Tibial artery (tissue), 4 donors: Measurements from ENCODE around the gene GTPBP6.

ENCODE experiments used
- DNase-seq, 2 donors: peaks; one replicate each; pipeline ENCODE4 v3.0.0-alpha.2; 2019
- H3K27ac ChIP-seq, 2 donors: fragments of 200-600 bp; sonication (generic) in 1 of 2; 1 replicate in 1 of 2; 2 replicates in 1 of 2; pipeline ENCODE4 v1.5.1; 2018 to 2019; ENCODE audit warnings: mild to moderate bottlenecking in 1 of 2
- H3K27me3 ChIP-seq, 2 donors: fragments of 200-600 bp; sonication (generic) in 1 of 2; one replicate each; pipeline versions ENCODE4 v1.5.1 to v1.6.0; 2016 to 2019
- H3K36me3 ChIP-seq, 3 donors: fragments of 200-600 bp; sonication (generic) in 2 of 3; one replicate each; pipeline ENCODE4 v1.5.1; 2016 to 2019; ENCODE audit warnings: mild to moderate bottlenecking in 2 of 3
- H3K4me1 ChIP-seq, 4 donors: fragments of 200-600 bp; sonication (generic) in 2 of 4; 1 replicate in 3 of 4; 2 replicates in 1 of 4; pipeline ENCODE4 v1.5.1; 2016 to 2019
- H3K4me3 ChIP-seq, 2 donors: fragments of 200-600 bp; sonication (generic) in 1 of 2; 1 replicate in 1 of 2; 2 replicates in 1 of 2; pipeline ENCODE4 v1.5.1; 2018 to 2019; ENCODE audit warnings: mild to moderate bottlenecking in 2 of 2
- H3K9me3 ChIP-seq, 3 donors: fragments of 200-600 bp; sonication (generic) in 1 of 3; one replicate each; pipeline ENCODE4 v1.5.1; 2016 to 2019
- intact Hi-C: fragments of 100-400 bp; cut with DNase I; formaldehyde crosslinking; loops from one replicate; pipeline ENCODE4 v1.15.0; 2023; ENCODE audit warnings: low total_unique reads
- TF ChIP-seq, protein P1 (sequence below), 2 experiments: fragments of 200-600 bp in 1 of 2; fragments of 450-650 bp in 1 of 2; IDR thresholded peaks; one replicate each; pipeline ENCODE4 v1.5.1; 2017 to 2019; ENCODE audit warnings: antibody characterized with exemption in 2 of 2, mild to moderate bottlenecking in 1 of 2, moderate library complexity in 1 of 2

The GTPBP6 gene

DNA sequence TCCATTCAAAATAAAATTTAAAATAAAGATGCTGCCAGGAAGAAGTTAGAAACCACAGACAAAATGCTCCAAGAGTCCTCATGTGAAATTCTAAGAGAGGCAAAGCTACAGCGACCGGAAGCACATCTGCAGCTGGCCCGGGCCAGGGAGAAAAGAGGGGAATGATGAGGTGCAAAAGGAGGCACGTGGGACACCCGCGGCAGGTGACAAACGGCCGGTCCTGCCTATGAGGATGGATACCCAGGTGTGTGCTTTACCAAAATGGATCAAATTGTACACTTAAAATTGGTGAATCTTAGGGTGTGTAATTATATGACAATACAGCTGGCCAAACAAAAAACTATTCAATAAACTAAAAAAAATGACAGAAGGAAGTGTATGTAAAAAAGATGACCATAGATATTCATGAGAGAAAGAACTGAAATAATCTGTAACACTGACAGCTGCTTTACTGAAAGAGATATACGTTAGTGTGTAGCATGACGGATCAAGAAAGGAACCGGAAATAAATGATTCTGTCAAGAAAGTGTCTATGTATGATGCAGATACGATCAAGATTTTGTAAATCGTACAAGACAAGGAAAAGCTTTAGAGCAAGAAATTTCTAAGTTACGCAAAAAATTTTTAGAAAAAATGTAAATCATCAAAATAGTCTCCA, 38.6 kb upstream of the GTPBP6 start:
- intact Hi-C loops: no loop called here
- H3K4me3 ChIP-seq: no peak overlapping the region
- H3K4me1 ChIP-seq: no peaks in the 10 kb centered on the region
- no peaks in the 10 kb centered on the region for H3K27me3 ChIP-seq
- H3K27ac ChIP-seq: no peak overlapping the region
- TF ChIP-seq, protein P1, sequence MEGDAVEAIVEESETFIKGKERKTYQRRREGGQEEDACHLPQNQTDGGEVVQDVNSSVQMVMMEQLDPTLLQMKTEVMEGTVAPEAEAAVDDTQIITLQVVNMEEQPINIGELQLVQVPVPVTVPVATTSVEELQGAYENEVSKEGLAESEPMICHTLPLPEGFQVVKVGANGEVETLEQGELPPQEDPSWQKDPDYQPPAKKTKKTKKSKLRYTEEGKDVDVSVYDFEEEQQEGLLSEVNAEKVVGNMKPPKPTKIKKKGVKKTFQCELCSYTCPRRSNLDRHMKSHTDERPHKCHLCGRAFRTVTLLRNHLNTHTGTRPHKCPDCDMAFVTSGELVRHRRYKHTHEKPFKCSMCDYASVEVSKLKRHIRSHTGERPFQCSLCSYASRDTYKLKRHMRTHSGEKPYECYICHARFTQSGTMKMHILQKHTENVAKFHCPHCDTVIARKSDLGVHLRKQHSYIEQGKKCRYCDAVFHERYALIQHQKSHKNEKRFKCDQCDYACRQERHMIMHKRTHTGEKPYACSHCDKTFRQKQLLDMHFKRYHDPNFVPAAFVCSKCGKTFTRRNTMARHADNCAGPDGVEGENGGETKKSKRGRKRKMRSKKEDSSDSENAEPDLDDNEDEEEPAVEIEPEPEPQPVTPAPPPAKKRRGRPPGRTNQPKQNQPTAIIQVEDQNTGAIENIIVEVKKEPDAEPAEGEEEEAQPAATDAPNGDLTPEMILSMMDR (IDR thresholded peaks at IDR 0.05): no peak
- DNase-seq: peak in 1 of 2 donors; percentile 3
- H3K36me3 ChIP-seq: peaks cover 20 to 47% (median 39%) of the 10 kb centered on the region in 3 donors
- H3K9me3 ChIP-seq: peaks cover 0 to 22% (median 19%) of the 10 kb centered on the region in 3 donors

- peak in 1 of 2 donors; percentile 7 for DNase-seq
- Histone ChIP-seq H3K27me3 (no peaks in the 10 kb centered on the region), H3K27ac (no peak overlapping the region), H3K4me1 (no peaks in the 10 kb centered on the region), H3K4me3 (no peak overlapping the region), H3K9me3 (peaks cover 0 to 22% (median 19%) of the 10 kb centered on the region in 3 donors), H3K36me3 (peaks cover 20 to 46% (median 34%) of the 10 kb centered on the region in 3 donors)
- intact Hi-C loops: no loop called here
- TF ChIP-seq, protein P1 (IDR thresholded peaks at IDR 0.05): no peak
Measured at GRCh38 chrX:356385-357034, 37.9 kb upstream of the GTPBP6 start.

- Histone ChIP-seq H3K4me3 (no peak overlapping the region), H3K4me1 (no peaks in the 10 kb centered on the region), H3K27ac (no peak overlapping the region), H3K9me3 (peaks cover 0 to 17% (median 11%) of the 10 kb centered on the region in 3 donors), H3K36me3 (peaks cover 11 to 36% (median 23%) of the 10 kb centered on the region in 3 donors), H3K27me3 (no peaks in the 10 kb centered on the region)
- intact Hi-C loops: no loop called here
- TF ChIP-seq, protein P1 (IDR thresholded peaks at IDR 0.05): no peak
- DNase-seq: peak in 1 of 2 donors; percentile 29
Measured at GRCh38 chrX:355329-356050, 36.9 kb upstream of the GTPBP6 start.

- H3K27ac ChIP-seq: no peak overlapping the region
- intact Hi-C loops: no loop called here
- TF ChIP-seq, protein P1 (IDR thresholded peaks at IDR 0.05): no peak
- H3K36me3 ChIP-seq: peaks cover 0 to 19% (median 7%) of the 10 kb centered on the region in 3 donors
- peaks cover 0 to 4% (median 0%) of the 10 kb centered on the region in 3 donors for H3K9me3 ChIP-seq
- H3K4me1 ChIP-seq: no peaks in the 10 kb centered on the region
- H3K27me3 ChIP-seq: no peaks in the 10 kb centered on the region
- peak in 1 of 2 donors; percentile 19 for DNase-seq
- H3K4me3 ChIP-seq: no peak overlapping the region
Measured at GRCh38 chrX:353566-354535, 35.3 kb upstream of the GTPBP6 start.
